NCI-H146 treated with DMSO at 0.1 percent for 48 hours (cell line): ENCODE measurements around the gene ABHD4.
"Not testable (repeated sequence)": the region's sequence is repeated elsewhere in the genome, so short reads cannot be mapped to it uniquely, and the experiment has no call there.

ENCODE experiments used
- DNase-seq: peaks from one replicate; lab custom pipeline; 2025; ENCODE audit not compliant: unreplicated experiment; lab: John Stamatoyannopoulos, UW

Gene ABHD4

GRCh38 chr14:22589096-22589839, 8.8 kb upstream of the ABHD4 start, which contains the start of gene DAD1:
Gene DAD1, minus strand, starts transcription at chr14:22589224. Its CDS starts 67 bp downstream, at chr14:22589157.
- peak; percentile 97 for DNase-seq

- no peak for DNase-seq
These were observed 4.9 kb upstream of the ABHD4 start for GRCh38 chr14:22593189-22593588.

- DNase-seq = no peak
These were observed 4.5 kb upstream of the ABHD4 start for GRCh38 chr14:22593601-22594000.

- DNase-seq = no peak
These were observed 3.9 kb upstream of the ABHD4 start for GRCh38 chr14:22594156-22594716.

GRCh38 chr14:22596354-22596879, 1.7 kb upstream of the ABHD4 start:
- DNase-seq = no peak

GRCh38 chr14:22597265-22597664, 835 bp upstream of the ABHD4 start:
- DNase-seq = no peak

- no peak for DNase-seq
These were observed 365 bp upstream of the ABHD4 start for GRCh38 chr14:22597771-22598098.

- no peak for DNase-seq
These were observed 770 bp downstream of the ABHD4 start for GRCh38 chr14:22598896-22599244.

GRCh38 chr14:22599349-22599748, 1.2 kb downstream of the ABHD4 start:
- no peak for DNase-seq

- no peak for DNase-seq
These were observed 1.9 kb downstream of the ABHD4 start for GRCh38 chr14:22600027-22600426.

- DNase-seq = no peak
These were observed 3.4 kb downstream of the ABHD4 start for GRCh38 chr14:22601456-22601855.

GRCh38 chr14:22601996-22602395, 3.9 kb downstream of the ABHD4 start:
- no peak for DNase-seq

- DNase-seq = no peak
These were observed 4.8 kb downstream of the ABHD4 start for GRCh38 chr14:22602862-22603261.

- DNase-seq = peak; percentile 71
These were observed 8.3 kb downstream of the ABHD4 start for GRCh38 chr14:22606380-22606779.

GRCh38 chr14:22607291-22607690, 9.2 kb downstream of the ABHD4 start:
- DNase-seq = no peak

- DNase-seq = no peak
These were observed 12.8 kb downstream of the ABHD4 start for GRCh38 chr14:22610931-22611330.

- DNase-seq = no peak
These were observed 15.1 kb downstream of the ABHD4 start for GRCh38 chr14:22613106-22613695.

GRCh38 chr14:22613736-22614239, 15.7 kb downstream of the ABHD4 start:
- DNase-seq = no peak

GRCh38 chr14:22614240-22614799, 16.2 kb downstream of the ABHD4 start:
- no peak for DNase-seq

- not testable (repeated sequence) for DNase-seq
These were observed 17.7 kb downstream of the ABHD4 start for GRCh38 chr14:22615765-22616164.

GRCh38 chr14:22622255-22622654, 24.2 kb downstream of the ABHD4 start:
- no peak for DNase-seq

GRCh38 chr14:22623047-22623446, 24.9 kb downstream of the ABHD4 start:
- no peak for DNase-seq
